ENCODE results near the gene LPP.

Gene LPP

GRCh38 chr3:188392076-188392475, 238.1 kb downstream of the LPP start:
- TF ChIP-seq CTCF (IDR thresholded peaks at IDR 0.05; ENCODE audit: control insufficient read depth, insufficient read depth, low read depth, low read length, missing control alignments), result no peak
- no peak for DNase-seq (ENCODE audit: low read depth)
- no peak overlapping the region for H3K4me3 ChIP-seq (ENCODE audit: control insufficient read depth, low read depth, low read length)

- DNase-seq (ENCODE audit: low read depth), result no peak
- no peak for TF ChIP-seq CTCF (IDR thresholded peaks at IDR 0.05; ENCODE audit: control insufficient read depth, insufficient read depth, low read depth, low read length, missing control alignments)
- no peak overlapping the region for H3K4me3 ChIP-seq (ENCODE audit: control insufficient read depth, low read depth, low read length)
Observed at GRCh38 chr3:188394623-188395022, 240.7 kb downstream of the LPP start.

- DNase-seq (ENCODE audit: low read depth), result no peak
- no peak for TF ChIP-seq CTCF (IDR thresholded peaks at IDR 0.05; ENCODE audit: control insufficient read depth, insufficient read depth, low read depth, low read length, missing control alignments)
- no peak overlapping the region for H3K4me3 ChIP-seq (ENCODE audit: control insufficient read depth, low read depth, low read length)
Observed at GRCh38 chr3:188396251-188396650, 242.3 kb downstream of the LPP start.

GRCh38 chr3:188396900-188397299, 242.9 kb downstream of the LPP start:
- no peak for DNase-seq (ENCODE audit: low read depth)
- no peak for TF ChIP-seq CTCF (IDR thresholded peaks at IDR 0.05; ENCODE audit: control insufficient read depth, insufficient read depth, low read depth, low read length, missing control alignments)
- no peak overlapping the region for H3K4me3 ChIP-seq (ENCODE audit: control insufficient read depth, low read depth, low read length)

GRCh38 chr3:188397766-188398705, 244.1 kb downstream of the LPP start:
- H3K4me3 ChIP-seq (ENCODE audit: control insufficient read depth, low read depth, low read length), result no peak overlapping the region
- no peak for TF ChIP-seq CTCF (IDR thresholded peaks at IDR 0.05; ENCODE audit: control insufficient read depth, insufficient read depth, low read depth, low read length, missing control alignments)
- DNase-seq (ENCODE audit: low read depth), result no peak

GRCh38 chr3:188400494-188401243, 246.7 kb downstream of the LPP start:
- TF ChIP-seq CTCF (IDR thresholded peaks at IDR 0.05; ENCODE audit: control insufficient read depth, insufficient read depth, low read depth, low read length, missing control alignments), result no peak

More at GRCh38 chr3:188400494-188401243, 246.7 kb downstream of the LPP start:
- DNase-seq (ENCODE audit: low read depth), result no peak
- no peak overlapping the region for H3K4me3 ChIP-seq (ENCODE audit: control insufficient read depth, low read depth, low read length)

Data from AG09309 (cell line).